Fibroblast of lung (primary cell): ENCODE measurements around the gene PSAP.

ENCODE experiments used
- CTCF ChIP-seq, 2 donors: IDR thresholded peaks in 1 of 2; conservative IDR thresholded peaks in 1 of 2; 1 replicate in 1 of 2; 2 replicates in 1 of 2; pipeline ENCODE4 v1.5.1; 2011 to 2012; ENCODE audit warnings: low read length in 2 of 2, control low read depth in 1 of 2, inconsistent platforms in 1 of 2, low read depth in 1 of 2, mild to moderate bottlenecking in 1 of 2
- EZH2 ChIP-seq: IDR thresholded peaks from 2 replicates; pipeline ENCODE4 v1.5.1; 2012; ENCODE audit warnings: low read length, control low read depth, mild to moderate bottlenecking; ENCODE audit errors: missing control alignments

- TF ChIP-seq CTCF (conservative IDR thresholded peaks at IDR 0.05 in 1 of 2, IDR thresholded peaks at IDR 0.05 in 1 of 2; ENCODE audit: low read depth in 1 of 2, low read length in 2 of 2) = no peak
- no peak for TF ChIP-seq EZH2
These were observed 36.7 kb upstream of the PSAP start for GRCh38 chr10:71887743-71888142.
